ENCODE data around the gene PPARA.
A peak's percentile ranks its signal among the peaks of the same experiment; 100 is the strongest.

PPARA gene

DNA sequence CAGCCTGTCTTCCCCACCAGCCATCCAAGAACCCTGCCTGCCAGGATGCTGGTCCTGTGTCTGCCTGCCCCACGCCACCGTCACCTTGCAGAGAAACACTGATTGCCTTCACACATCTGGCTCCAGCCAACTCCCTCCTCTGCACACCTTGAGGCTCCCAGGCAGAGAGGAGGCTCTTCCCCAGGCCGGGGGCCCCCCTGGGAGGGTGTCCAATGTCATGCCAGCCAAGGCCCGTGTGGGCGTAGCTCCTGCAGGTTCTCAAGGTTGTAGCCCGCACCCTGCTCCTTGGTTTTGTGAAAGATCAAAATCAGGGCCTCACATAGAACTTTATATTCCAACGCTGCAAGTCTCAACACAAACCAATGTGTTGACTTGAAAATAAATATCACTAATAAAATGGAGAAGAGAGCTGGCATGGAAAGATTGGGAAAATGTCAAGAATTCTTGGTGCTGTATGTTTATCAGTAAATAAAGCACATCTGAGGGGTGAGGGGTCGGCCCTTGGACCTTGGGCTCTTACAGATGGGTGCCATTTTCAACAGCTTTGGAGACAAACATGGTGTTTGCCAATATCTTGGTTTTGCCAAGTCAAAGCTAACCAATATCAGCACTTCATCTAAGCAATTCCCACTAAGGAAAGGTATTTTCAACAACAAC, 6.7 kb upstream of the PPARA start:
- no peak overlapping the region for H3K4me3 Mint-ChIP-seq
- no peaks in the 10 kb centered on the region for H3K36me3 Mint-ChIP-seq
- no peak for ATAC-seq
- no peaks in the 10 kb centered on the region for H3K27me3 Mint-ChIP-seq
- H3K27ac Mint-ChIP-seq, result no peak overlapping the region
- peaks cover 18% of the 10 kb centered on the region for H3K4me1 Mint-ChIP-seq
- no peaks in the 10 kb centered on the region for H3K9me3 Mint-ChIP-seq

DNA sequence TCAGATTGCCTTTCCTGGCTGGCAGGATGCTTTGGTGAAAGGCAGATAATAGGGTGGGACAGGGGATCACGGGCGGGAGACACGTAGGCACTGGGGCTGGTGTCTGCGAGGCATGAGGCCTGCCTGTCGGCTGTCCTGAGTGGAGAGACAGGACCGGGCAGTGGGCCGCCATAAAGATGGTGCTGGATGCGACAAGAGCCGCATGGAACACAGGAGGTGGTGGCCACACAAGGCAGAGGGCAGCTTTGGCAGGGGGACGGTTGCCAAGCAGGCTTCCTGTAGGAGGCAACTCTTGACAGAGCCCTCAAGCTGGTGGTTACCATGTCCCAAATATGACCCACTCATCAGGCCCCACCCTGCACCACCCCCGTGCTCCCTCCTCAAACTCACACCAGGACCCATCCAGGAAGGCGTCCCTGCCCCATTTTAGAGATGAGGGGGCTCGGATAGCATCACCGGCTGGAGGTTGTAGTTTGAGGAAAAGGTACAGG, 4.9 kb upstream of the PPARA start:
- Mint-ChIP-seq H3K4me3 (no peak overlapping the region), H3K4me1 (peaks cover 32% of the 10 kb centered on the region), H3K27me3 (no peaks in the 10 kb centered on the region), H3K36me3 (no peaks in the 10 kb centered on the region), H3K27ac (no peak overlapping the region), H3K9me3 (no peaks in the 10 kb centered on the region)
- ATAC-seq, result no peak

DNA sequence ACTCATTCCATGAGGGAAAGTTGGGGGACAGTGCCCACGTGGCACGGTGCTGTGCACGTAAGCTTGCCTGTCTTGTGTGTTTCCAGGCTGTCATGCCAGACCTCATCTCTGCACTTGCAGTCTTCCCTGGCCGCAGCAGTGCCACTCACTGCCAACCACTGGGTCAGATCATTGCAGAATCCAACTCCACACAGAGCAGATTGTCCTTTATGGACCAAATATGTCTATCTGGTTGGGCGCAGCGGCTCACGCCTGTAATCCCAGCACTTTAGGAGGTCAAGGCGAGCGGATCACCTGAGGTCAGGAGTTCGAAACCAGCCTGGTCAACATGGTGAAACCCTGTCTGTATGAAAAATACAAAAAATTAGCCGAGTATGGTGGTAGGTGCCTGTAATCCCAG, 4.4 kb upstream of the PPARA start:
- Mint-ChIP-seq H3K27ac (no peak overlapping the region), H3K4me1 (peaks cover 32% of the 10 kb centered on the region), H3K27me3 (no peaks in the 10 kb centered on the region), H3K36me3 (no peaks in the 10 kb centered on the region), H3K4me3 (no peak overlapping the region), H3K9me3 (no peaks in the 10 kb centered on the region)
- ATAC-seq, result no peak

DNA sequence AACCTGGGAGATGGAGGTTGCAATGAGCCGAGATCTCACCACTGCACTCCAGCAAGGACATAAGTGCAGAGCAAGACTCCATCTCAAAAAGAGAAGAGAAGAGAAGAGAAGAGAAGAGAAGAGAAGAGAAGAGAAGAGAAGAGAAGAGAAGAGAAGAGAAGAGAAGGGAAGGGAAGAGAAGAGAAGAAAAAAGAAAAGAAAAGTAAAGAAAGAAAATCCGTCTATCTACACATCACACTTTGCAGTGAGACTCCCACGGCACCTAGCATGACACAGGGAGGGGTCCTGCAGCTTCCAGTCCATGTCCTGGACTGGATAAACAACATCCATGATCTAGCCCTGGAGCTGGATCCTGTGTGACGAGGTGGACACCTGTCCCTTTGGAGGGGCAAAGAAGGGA, 4.0 kb upstream of the PPARA start:
- Mint-ChIP-seq H3K4me1 (peaks cover 33% of the 10 kb centered on the region), H3K4me3 (no peak overlapping the region)
- ATAC-seq, result no peak

DNA sequence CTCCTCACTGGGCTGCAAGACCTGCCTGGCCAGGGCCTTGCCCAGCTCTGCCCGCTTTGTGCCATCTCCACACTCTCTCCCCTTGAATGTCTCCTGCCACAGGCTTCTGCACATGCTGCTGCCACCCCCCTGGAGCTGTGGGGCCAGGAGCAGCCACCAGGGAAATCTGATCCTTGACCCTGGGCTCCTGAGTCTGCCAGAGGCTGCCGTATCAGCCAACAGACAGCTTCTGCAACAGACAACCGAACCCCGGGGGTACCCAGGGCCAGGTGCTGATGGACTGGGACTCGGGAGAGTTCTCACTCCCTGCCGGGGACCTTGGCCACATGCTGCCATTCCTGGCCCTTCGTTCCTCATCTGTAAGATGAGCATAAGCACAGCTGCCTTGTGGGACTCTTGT, 3.3 kb upstream of the PPARA start:
- H3K27ac Mint-ChIP-seq, result no peak overlapping the region
- H3K36me3 Mint-ChIP-seq, result no peaks in the 10 kb centered on the region
- H3K4me3 Mint-ChIP-seq, result no peak overlapping the region
- no peaks in the 10 kb centered on the region for H3K9me3 Mint-ChIP-seq
- ATAC-seq, result no peak
- peaks cover 32% of the 10 kb centered on the region for H3K4me1 Mint-ChIP-seq
- H3K27me3 Mint-ChIP-seq, result no peaks in the 10 kb centered on the region

More for the DNA sequence above, 4.0 kb upstream of the PPARA start:
- Mint-ChIP-seq H3K27ac (no peak overlapping the region), H3K27me3 (no peaks in the 10 kb centered on the region), H3K36me3 (no peaks in the 10 kb centered on the region), H3K9me3 (no peaks in the 10 kb centered on the region)

DNA sequence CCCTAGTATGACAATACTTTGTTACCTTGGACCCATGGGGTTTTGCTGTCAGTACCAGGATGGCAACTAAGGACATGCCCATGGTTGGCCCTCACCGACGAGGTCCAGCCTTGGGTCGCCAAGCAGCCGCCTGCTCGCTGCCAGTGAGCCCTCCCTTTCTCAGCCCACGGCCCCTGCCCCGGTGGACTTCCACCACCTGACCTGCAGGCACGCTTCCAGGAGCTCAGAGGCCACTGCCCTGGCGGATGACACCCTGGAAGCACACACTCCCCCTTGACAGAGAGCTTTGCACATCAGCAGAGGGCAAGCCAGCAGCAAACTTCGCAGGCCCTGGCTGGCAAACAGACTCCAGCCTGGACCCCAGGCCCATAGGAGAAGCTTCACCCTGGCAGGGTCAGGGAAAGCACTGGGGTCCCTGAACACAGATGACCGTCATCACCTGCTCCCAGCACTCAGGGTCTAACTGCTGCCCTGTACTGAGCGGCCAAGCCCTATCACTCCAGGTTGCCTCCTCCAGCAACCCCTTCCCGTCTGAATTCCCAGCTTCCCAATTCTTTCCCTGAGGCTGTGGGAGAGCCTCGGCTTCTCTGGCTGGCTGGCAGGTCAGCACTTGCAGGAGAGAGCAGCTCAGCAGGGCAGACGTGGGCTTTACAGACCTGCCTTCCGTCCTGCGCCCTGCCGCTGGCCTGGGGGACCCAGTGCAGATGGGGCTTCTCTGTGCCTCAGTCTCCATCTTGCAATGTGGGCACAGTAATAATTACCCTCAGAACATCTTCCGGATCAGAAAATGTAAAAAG, 2.7 kb upstream of the PPARA start:
- no peak for ATAC-seq
- no peak overlapping the region for H3K4me3 Mint-ChIP-seq

DNA sequence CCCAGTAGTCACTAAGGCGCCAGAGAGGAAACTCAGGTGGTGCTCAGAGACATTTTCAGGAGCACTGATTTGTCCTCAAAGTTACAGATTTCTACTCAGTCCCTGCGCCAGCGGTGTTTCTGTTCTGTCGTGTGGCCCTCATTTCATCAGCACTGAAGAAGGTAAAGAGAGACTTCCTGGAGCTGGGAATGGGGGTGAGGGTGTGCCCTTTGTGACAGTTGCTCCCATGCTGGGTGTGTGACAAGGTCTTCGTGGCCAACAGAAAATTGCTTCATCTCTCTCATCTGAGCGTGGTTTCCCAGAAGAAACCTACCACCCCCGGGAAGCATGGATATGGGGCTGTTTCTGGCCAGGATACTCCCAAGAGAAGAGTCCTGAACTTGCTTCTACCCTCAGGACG, 2.0 kb upstream of the PPARA start:
- Mint-ChIP-seq H3K27ac (no peak overlapping the region), H3K4me1 (peaks cover 23% of the 10 kb centered on the region), H3K9me3 (no peaks in the 10 kb centered on the region), H3K36me3 (peaks cover 3% of the 10 kb centered on the region), H3K27me3 (no peaks in the 10 kb centered on the region), H3K4me3 (no peak overlapping the region)
- ATAC-seq, result no peak

More for the DNA sequence above, 2.7 kb upstream of the PPARA start:
- peaks cover 26% of the 10 kb centered on the region for H3K4me1 Mint-ChIP-seq
- no peak overlapping the region for H3K27ac Mint-ChIP-seq
- no peaks in the 10 kb centered on the region for H3K27me3 Mint-ChIP-seq
- no peaks in the 10 kb centered on the region for H3K9me3 Mint-ChIP-seq
- H3K36me3 Mint-ChIP-seq, result no peaks in the 10 kb centered on the region

DNA sequence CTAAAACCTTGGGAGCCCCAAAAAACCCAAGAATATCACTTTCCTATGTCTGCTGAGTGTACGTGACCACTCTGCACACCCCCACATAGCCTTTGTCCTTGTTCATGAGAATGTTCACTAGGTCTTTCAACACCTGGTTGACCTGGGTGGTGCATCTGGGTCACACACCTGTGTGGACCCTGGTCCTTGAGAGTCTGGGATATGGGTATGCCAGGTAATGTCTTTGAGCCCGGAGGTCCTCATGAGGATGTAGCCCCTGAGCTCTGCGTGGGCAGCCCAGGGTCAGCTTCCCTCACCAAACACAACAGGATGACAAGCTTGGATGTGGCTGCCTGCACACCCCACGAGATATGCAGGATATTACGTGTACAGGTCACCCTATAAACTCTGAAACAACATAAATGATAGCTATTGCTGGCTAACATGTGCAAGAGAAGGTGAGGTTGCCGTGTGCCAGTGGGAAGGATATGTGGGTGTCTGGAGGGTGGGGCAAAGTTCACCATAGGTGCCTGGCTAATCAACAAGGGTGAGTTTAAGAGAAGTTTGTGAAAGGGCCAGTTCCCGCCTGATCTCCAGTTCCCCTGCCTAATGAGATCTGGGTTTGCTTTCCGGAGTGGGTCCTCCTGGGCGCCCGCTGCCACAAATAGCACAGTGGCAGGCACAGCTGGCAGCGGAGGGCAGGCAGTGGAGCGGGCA, 1.4 kb upstream of the PPARA start:
- ATAC-seq, result no peak
- peak overlapping the region; percentile 58 for H3K27ac Mint-ChIP-seq
- H3K4me1 Mint-ChIP-seq, result peaks cover 23% of the 10 kb centered on the region
- H3K27me3 Mint-ChIP-seq, result no peaks in the 10 kb centered on the region
- peaks cover 6% of the 10 kb centered on the region for H3K36me3 Mint-ChIP-seq
- H3K9me3 Mint-ChIP-seq, result no peaks in the 10 kb centered on the region
- peak overlapping the region; percentile 95 for H3K4me3 Mint-ChIP-seq

DNA sequence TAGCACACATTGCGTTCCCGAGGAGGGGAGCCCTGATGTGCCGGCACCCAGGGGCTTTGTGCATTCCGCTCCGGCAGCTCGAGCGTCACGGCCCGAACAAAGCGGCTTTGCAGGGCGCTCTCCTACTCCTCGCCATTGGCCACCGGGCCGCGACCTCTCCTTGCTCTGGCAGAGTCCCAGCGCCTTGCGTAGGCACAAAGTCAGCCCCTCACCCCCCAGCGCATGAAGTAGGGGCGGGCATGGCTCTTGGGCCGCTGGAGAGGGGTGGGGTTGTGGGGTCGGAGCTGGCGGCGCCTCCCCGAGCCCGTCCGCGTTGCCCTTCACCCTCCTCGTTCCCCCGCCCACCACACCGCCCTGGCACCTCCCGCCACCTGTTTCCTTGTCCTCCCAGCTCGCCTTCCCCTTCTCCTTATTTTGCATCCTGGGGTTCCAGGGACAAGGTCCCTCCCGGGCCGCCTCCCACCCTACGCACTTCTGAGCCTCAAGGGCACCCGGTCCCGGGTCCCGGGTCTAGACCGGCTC, 753 bp upstream of the PPARA start:
- peak overlapping the region; percentile 95 for H3K4me3 Mint-ChIP-seq
- H3K9me3 Mint-ChIP-seq, result no peaks in the 10 kb centered on the region
- peak overlapping the region; percentile 58 for H3K27ac Mint-ChIP-seq
- peaks cover 6% of the 10 kb centered on the region for H3K36me3 Mint-ChIP-seq
- ATAC-seq, result peak; percentile 9
- H3K27me3 Mint-ChIP-seq, result no peaks in the 10 kb centered on the region
- peaks cover 23% of the 10 kb centered on the region for H3K4me1 Mint-ChIP-seq

DNA sequence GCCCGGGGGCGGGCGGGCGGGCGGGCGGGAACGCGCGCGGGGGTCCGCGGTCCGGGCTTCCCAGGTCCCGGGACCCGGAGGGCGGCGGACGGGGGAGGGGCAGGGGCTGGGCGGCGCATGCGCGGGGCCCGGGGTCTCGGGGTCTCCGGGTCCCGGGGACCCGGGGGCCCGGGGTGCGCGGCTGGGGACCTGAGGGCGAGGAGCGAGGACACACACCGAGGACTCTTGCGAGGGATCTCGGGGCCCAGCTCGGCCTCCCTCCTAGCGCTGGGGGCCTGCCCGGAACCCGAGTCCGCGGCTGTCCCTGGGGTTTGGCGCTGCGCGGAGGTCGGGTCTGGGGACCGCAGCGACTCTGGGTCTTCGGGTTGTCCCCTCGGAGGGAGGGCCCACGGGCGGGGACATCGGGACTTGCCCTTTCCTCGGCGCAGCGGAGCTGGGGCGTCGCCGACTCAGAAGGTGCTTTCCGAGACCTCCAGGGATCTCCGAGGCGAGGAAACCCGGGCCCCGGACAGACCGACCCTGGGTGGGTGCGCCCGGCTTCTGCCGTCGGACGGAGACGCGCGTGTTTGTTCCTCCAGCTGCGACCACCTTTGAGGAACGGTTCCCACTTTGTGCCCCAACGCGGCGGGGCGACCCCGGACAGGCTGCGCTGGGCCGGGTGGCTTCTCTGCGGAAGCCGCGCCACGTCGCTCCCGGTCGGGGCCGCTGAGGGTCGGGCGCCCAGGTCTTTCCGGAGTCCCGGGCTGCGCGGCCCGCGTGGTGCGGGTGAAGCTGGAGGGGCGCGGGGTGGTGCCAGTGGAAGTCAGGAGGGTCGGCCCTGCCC, 540 bp downstream of the PPARA start:
- no peaks in the 10 kb centered on the region for H3K9me3 Mint-ChIP-seq
- ATAC-seq, result peak; percentile 59
- no peaks in the 10 kb centered on the region for H3K27me3 Mint-ChIP-seq
- H3K27ac Mint-ChIP-seq, result peak overlapping the region; percentile 74
- peaks cover 29% of the 10 kb centered on the region for H3K4me1 Mint-ChIP-seq
- peak overlapping the region; percentile 82 for H3K4me3 Mint-ChIP-seq
- H3K36me3 Mint-ChIP-seq, result peaks cover 18% of the 10 kb centered on the region

DNA sequence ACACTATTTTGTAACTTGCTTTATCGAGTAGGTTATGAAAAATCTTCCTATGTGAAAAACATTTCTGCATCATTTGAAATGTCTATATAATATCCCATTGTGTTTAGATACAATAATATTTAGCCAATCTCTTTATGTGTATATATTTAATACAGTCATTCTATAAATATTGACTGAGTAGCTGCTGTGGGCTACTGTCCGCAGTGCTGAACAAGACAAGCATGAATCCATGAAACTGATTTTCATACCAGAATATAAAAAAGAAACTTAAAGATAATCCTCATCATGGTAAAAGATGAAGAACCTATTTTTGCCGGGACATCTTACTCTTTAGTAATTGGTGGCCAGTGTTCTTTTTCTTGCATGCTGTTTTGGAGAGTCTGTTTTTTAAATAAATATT, 3.6 kb downstream of the PPARA start:
- H3K9me3 Mint-ChIP-seq, result no peaks in the 10 kb centered on the region
- H3K4me1 Mint-ChIP-seq, result peaks cover 26% of the 10 kb centered on the region
- no peaks in the 10 kb centered on the region for H3K27me3 Mint-ChIP-seq
- peaks cover 31% of the 10 kb centered on the region for H3K36me3 Mint-ChIP-seq
- no peak for ATAC-seq
- no peak overlapping the region for H3K4me3 Mint-ChIP-seq
- no peak overlapping the region for H3K27ac Mint-ChIP-seq

DNA sequence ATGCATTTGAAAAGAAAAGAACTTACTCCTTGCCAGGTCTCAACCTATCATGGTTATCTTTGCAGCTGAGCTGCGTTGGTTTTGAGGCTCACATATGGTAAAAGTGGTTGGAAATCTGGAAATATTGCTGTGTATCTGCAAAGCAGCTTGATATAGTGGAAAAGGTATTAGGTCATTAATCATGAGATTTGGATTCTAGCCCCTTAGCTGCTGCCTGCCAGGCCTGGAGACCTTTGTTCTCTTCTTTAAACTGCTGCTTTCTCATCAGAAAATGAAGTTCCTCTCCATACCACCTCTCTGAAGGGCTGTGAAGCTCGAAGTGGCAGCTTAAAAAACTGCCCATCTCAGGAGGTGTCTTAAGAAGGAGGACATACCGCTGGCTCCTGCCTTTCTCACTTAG, 5.7 kb downstream of the PPARA start:
- no peaks in the 10 kb centered on the region for H3K27me3 Mint-ChIP-seq
- no peaks in the 10 kb centered on the region for H3K9me3 Mint-ChIP-seq
- peaks cover 14% of the 10 kb centered on the region for H3K4me1 Mint-ChIP-seq
- no peak for ATAC-seq
- H3K27ac Mint-ChIP-seq, result no peak overlapping the region
- H3K36me3 Mint-ChIP-seq, result peaks cover 46% of the 10 kb centered on the region
- H3K4me3 Mint-ChIP-seq, result no peak overlapping the region

DNA sequence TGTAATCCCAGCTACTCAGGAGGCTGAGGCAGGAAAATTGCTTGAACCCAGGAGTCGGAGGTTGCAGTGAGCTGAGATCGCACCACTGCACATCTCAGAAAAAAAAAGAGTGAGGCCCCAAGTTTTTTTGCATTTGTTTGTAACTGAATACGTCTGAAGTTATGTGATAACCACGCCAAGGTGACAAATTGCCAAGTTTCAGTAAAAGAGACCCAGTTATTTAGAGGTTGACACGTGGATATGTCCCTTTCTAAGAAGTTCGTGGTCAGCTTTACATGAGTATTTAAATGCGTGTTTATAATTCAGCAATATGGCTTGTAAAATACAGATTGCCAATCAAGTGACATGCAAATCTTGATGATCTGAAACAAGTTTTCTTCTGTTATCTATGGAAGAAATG, 8.0 kb downstream of the PPARA start:
- Mint-ChIP-seq H3K9me3 (no peaks in the 10 kb centered on the region), H3K27ac (no peak overlapping the region), H3K27me3 (no peaks in the 10 kb centered on the region), H3K4me1 (peaks cover 10% of the 10 kb centered on the region), H3K36me3 (peaks cover 59% of the 10 kb centered on the region), H3K4me3 (no peak overlapping the region)
- no peak for ATAC-seq

DNA sequence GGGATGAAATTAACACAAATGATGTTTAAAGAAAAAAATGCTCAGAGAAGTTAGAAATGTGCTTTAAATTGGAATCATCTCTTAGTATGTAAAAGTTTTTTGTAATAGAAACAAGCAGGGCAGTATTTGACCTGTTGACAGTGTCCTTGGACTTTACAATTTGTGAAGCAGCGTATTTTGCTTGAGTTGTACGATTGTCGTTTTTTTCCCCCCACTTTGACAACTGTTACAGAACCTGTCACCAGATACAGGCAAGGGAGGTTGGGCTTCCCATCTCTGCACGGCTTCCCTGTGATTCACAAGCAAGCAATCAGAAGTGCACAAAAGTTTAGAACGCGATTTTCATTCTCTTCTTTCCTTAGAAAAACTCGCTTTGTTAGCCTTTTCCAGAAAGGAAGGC, 8.9 kb downstream of the PPARA start:
- H3K27me3 Mint-ChIP-seq, result no peaks in the 10 kb centered on the region
- peaks cover 55% of the 10 kb centered on the region for H3K36me3 Mint-ChIP-seq

DNA sequence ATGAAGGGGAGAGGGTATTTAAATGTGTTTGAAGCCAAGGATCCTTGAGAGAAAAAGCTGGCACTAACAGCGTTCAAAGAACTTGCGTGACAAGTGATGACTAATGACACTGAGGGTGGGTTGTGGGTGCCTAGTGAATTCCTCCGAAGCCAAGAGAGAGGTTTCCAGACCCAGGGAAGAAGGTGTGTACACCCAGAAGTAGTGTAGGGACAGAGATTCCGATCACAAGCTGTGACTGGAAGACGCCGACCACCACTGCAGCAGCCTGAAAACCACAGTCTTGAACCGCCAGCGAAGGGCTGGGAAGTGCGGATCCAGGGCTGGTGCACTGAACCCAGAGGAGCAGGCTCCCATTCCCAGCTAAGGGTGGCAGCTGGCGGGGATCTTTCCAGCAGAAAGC, 9.5 kb downstream of the PPARA start:
- Mint-ChIP-seq H3K36me3 (peaks cover 54% of the 10 kb centered on the region), H3K27ac (no peak overlapping the region), H3K4me3 (no peak overlapping the region), H3K9me3 (no peaks in the 10 kb centered on the region), H3K4me1 (peaks cover 9% of the 10 kb centered on the region), H3K27me3 (no peaks in the 10 kb centered on the region)
- ATAC-seq, result no peak

More for the DNA sequence above, 8.9 kb downstream of the PPARA start:
- no peak for ATAC-seq
- H3K27ac Mint-ChIP-seq, result no peak overlapping the region
- no peaks in the 10 kb centered on the region for H3K9me3 Mint-ChIP-seq
- H3K4me3 Mint-ChIP-seq, result no peak overlapping the region
- H3K4me1 Mint-ChIP-seq, result peaks cover 10% of the 10 kb centered on the region
